Keratinocyte (primary cell): ENCODE measurements around the gene TTC39C. TPM values are rescaled to one million over a fixed set of nuclear protein-coding genes. Genes with fewer than 3 reads are reported as not detected.

Experiments
- DNase-seq: peaks from one replicate; pipeline ENCODE4 v3.0.0-alpha.2; 2011; ENCODE audit warnings: low read depth, missing footprints, low spot score
- FAIRE-seq: peaks from 2 replicates; lab custom pipeline; 2011; peaks lifted over from hg19 to GRCh38; lab: Jason Lieb, UNC
- H2AFZ ChIP-seq: 2 replicates; pipeline ENCODE4 v1.6.0; 2012; ENCODE audit warnings: low read length, control low read depth, inconsistent platforms; ENCODE audit not compliant: control insufficient read depth
- H3K27ac ChIP-seq: 2 replicates; pipeline ENCODE4 v1.5.1; 2011; ENCODE audit warnings: low read length; ENCODE audit not compliant: control insufficient read depth, insufficient read depth
- H3K27me3 ChIP-seq: 3 replicates; pipeline ENCODE4 v1.6.0; 2011; ENCODE audit warnings: low read length; ENCODE audit not compliant: control insufficient read depth, insufficient read depth; ENCODE audit errors: extremely low read depth
- H3K36me3 ChIP-seq, 2 experiments: 2 replicates in 1 of 2; 3 replicates in 1 of 2; pipeline ENCODE4 v1.5.1; 2011; ENCODE audit warnings: low read length in 2 of 2, mild to moderate bottlenecking in 1 of 2; ENCODE audit not compliant: control insufficient read depth in 2 of 2, insufficient read depth in 2 of 2; ENCODE audit errors: extremely low read depth in 1 of 2
- H3K4me1 ChIP-seq: 3 replicates; pipeline ENCODE4 v1.5.1; 2011; ENCODE audit warnings: low read length; ENCODE audit not compliant: control insufficient read depth, insufficient read depth; ENCODE audit errors: extremely low read depth
- H3K4me2 ChIP-seq: 3 replicates; pipeline ENCODE4 v1.6.0; 2011; ENCODE audit warnings: low read depth, low read length; ENCODE audit not compliant: control insufficient read depth, insufficient read depth; ENCODE audit errors: extremely low read depth
- H3K4me3 ChIP-seq, 3 experiments: fragments of 200-600 bp in 1 of 3; sonication (generic) in 1 of 3; 2 replicates in 2 of 3; 3 replicates in 1 of 3; pipeline ENCODE4 v1.5.1; 2011 to 2016; ENCODE audit warnings: low read length in 3 of 3, mild to moderate bottlenecking in 3 of 3, control low read depth in 2 of 3, inconsistent platforms in 1 of 3, low read depth in 1 of 3, mixed read lengths in 1 of 3, mixed run types in 1 of 3, moderate library complexity in 1 of 3; ENCODE audit not compliant: control insufficient read depth in 2 of 3, insufficient read depth in 2 of 3; ENCODE audit errors: extremely low read depth in 1 of 3
- H3K79me2 ChIP-seq: 2 replicates; pipeline ENCODE4 v1.6.0; 2012; ENCODE audit warnings: low read length; ENCODE audit not compliant: control insufficient read depth, insufficient read depth
- H3K9ac ChIP-seq: 3 replicates; pipeline ENCODE4 v1.6.0; 2011; ENCODE audit warnings: low read length; ENCODE audit not compliant: control insufficient read depth, insufficient read depth; ENCODE audit errors: extremely low read depth
- H3K9me1 ChIP-seq: 3 replicates; pipeline ENCODE4 v1.6.0; 2011; ENCODE audit warnings: low read length; ENCODE audit not compliant: control insufficient read depth, insufficient read depth; ENCODE audit errors: extremely low read depth
- H3K9me3 ChIP-seq: 2 replicates; pipeline ENCODE4 v1.5.1; 2012; ENCODE audit warnings: low read depth, low read length; ENCODE audit not compliant: control insufficient read depth
- H4K20me1 ChIP-seq: 3 replicates; pipeline ENCODE4 v1.6.0; 2011; ENCODE audit warnings: low read length; ENCODE audit not compliant: control insufficient read depth, insufficient read depth; ENCODE audit errors: extremely low read depth
- EZH2 ChIP-seq: IDR thresholded peaks from one replicate; pipeline ENCODE4 v1.6.1; 2012; ENCODE audit warnings: inconsistent platforms, mild to moderate bottlenecking, low read length, moderate library complexity
- dilution Hi-C: fragments of 300-500 bp; cut with MboI; formaldehyde crosslinking; loops from one replicate; pipeline ENCODE4 v1.7.0; 2020; ENCODE audit warnings: low sequenced_read_pairs; ENCODE audit not compliant: extremely low pct_ligation_motif_present
- polyA plus RNA-seq, 5 experiments: library from polyadenylated mRNA; depleted of rRNA in 3 of 5; stranded (reverse) in 3 of 5; stranded (forward) in 1 of 5; unstranded in 1 of 5; fragments of >200 nt; gene quantifications; 1 replicate in 1 of 5; 2 replicates in 3 of 5; 3 replicates in 1 of 5; pipeline versions ENCODE4 v1.2.1 to v1.2.3, GENCODE V29; 2011 to 2012; ENCODE audit warnings: missing spikeins in 2 of 5, low read depth in 1 of 5, low replicate concordance in 1 of 5
- TF ChIP-seq, protein P1 (sequence below), 3 experiments: IDR thresholded peaks in 1 of 3; conservative IDR thresholded peaks in 1 of 3; optimal IDR thresholded peaks in 1 of 3; 2 replicates in 2 of 3; 3 replicates in 1 of 3; pipeline versions ENCODE3 to v1.5.1; 2011; ENCODE audit warnings: low read length in 3 of 3, mild to moderate bottlenecking in 3 of 3, moderate library complexity in 2 of 3, control low read depth in 1 of 3, inconsistent platforms in 1 of 3; ENCODE audit not compliant: insufficient read depth in 2 of 3; ENCODE audit errors: extremely low read depth in 1 of 3

Gene TTC39C
- polyA plus RNA-seq, 1 donor (not counting 4 experiments of a cell fraction or from before 2014, with no cell fraction given) = 26.8 TPM

DNA sequence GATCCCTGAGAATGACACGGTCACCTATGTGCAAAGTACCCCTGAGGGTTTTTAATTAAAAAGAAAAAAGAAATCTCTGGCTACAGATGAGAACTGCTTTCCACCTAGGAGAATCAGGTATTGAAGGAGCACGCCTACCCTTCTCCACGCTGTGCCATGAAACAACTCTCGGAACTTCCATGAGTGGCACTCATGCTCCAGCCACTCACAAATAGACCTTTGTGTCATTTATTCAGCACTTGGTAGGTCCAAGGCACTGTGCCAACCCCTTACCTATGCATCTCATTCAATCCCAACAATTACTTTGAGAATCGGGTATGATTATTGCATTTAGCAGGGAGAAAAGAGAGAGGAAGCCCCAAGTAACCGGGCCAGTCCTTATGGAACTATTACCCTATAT, 44.9 kb upstream of the TTC39C start:
- H4K20me1 ChIP-seq = no peaks in the 10 kb centered on the region
- TF ChIP-seq, protein P1, sequence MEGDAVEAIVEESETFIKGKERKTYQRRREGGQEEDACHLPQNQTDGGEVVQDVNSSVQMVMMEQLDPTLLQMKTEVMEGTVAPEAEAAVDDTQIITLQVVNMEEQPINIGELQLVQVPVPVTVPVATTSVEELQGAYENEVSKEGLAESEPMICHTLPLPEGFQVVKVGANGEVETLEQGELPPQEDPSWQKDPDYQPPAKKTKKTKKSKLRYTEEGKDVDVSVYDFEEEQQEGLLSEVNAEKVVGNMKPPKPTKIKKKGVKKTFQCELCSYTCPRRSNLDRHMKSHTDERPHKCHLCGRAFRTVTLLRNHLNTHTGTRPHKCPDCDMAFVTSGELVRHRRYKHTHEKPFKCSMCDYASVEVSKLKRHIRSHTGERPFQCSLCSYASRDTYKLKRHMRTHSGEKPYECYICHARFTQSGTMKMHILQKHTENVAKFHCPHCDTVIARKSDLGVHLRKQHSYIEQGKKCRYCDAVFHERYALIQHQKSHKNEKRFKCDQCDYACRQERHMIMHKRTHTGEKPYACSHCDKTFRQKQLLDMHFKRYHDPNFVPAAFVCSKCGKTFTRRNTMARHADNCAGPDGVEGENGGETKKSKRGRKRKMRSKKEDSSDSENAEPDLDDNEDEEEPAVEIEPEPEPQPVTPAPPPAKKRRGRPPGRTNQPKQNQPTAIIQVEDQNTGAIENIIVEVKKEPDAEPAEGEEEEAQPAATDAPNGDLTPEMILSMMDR (optimal IDR thresholded peaks at IDR 0.05 in 1 of 3, IDR thresholded peaks at IDR 0.05 in 1 of 3, conservative IDR thresholded peaks at IDR 0.05 in 1 of 3; ENCODE audit: extremely low read depth in 1 of 3, insufficient read depth in 2 of 3, low read length in 3 of 3) = no peak
- TF ChIP-seq EZH2 = no peak
- no peak for DNase-seq

DNA sequence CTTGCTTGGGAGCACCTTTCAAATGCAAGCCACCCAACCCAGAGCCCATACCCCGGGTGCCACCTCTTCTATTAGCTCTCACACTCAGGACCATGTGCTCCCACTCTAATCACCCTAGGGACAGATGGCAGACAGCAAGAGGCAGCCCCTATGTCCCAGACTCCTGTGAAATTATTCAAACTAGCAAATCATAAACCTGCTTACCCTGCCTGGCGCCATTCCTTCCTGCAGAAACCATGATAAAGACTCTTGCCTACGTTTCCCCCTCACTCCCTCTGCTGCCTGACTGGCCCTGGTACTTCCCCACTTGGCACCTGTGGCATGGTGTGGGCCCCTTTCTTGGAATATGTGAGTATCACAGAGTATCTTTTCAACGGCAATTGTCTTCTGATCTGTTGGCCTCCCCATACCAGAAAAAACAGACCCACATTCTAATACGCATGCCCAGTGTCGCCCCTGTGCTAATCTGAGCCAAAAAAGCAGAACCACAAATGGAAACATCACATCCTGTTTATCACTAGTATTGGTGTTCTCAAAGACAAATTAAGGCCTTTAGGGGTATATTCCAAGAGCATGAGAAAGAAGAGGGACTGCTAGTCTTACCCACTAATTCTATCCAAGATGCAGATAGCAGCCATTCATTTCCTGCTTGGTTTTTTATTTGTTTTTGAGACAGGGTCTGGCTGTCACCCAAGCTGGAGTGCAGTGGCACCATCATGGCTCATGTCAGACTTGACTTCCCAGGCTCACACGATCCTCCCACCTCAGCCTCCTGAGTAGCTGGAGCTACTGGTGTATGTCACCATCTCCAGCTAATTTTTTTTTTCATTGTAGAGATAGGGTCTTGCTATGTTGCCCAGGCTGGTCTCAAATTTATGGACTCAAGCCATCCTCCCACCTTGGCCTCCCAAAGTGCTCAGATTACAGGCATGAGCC, 44.1 kb upstream of the TTC39C start:
- TF ChIP-seq EZH2 = no peak
- TF ChIP-seq, protein P1 (optimal IDR thresholded peaks at IDR 0.05 in 1 of 3, IDR thresholded peaks at IDR 0.05 in 1 of 3, conservative IDR thresholded peaks at IDR 0.05 in 1 of 3; ENCODE audit: extremely low read depth in 1 of 3, insufficient read depth in 2 of 3, low read length in 3 of 3) = no peak
- H3K27ac ChIP-seq = no peak overlapping the region
- no peak for DNase-seq
- dilution Hi-C loops = no loop called here
- no peaks in the 10 kb centered on the region for H3K9me1 ChIP-seq
- no peak overlapping the region for H2AFZ ChIP-seq
- no peak for FAIRE-seq
- H3K36me3 ChIP-seq = no peaks in the 10 kb centered on the region
- no peaks in the 10 kb centered on the region for H3K9me3 ChIP-seq
- H3K27me3 ChIP-seq = no peaks in the 10 kb centered on the region
- H3K4me2 ChIP-seq = no peak overlapping the region
- H3K4me1 ChIP-seq = peaks cover 4% of the 10 kb centered on the region
- no peak overlapping the region for H3K4me3 ChIP-seq
- H3K79me2 ChIP-seq = no peaks in the 10 kb centered on the region
- H4K20me1 ChIP-seq = no peaks in the 10 kb centered on the region
- no peak overlapping the region for H3K9ac ChIP-seq

More for the DNA sequence above, 44.9 kb upstream of the TTC39C start:
- Histone ChIP-seq H3K36me3 (no peaks in the 10 kb centered on the region), H3K4me2 (no peak overlapping the region), H3K4me1 (peaks cover 10% of the 10 kb centered on the region), H3K79me2 (no peaks in the 10 kb centered on the region), H3K4me3 (no peak overlapping the region), H3K27ac (no peak overlapping the region), H3K9ac (no peak overlapping the region), H3K9me1 (no peaks in the 10 kb centered on the region), H2AFZ (no peak overlapping the region), H3K27me3 (no peaks in the 10 kb centered on the region), H3K9me3 (no peaks in the 10 kb centered on the region)
- FAIRE-seq = no peak
- dilution Hi-C loops = loop anchor here (10.0 kb wide), 1 partner anchor 145 kb away; no protein-coding TSS in a partner anchor
